ENCODE results near the gene HPSE2.

Gene HPSE2

GRCh38 chr10:98687685-98688084 lies 548.0 kb downstream of the HPSE2 start:
- no peak for DNase-seq (ENCODE audit: low read depth, low spot score)

- no peak for DNase-seq (ENCODE audit: low read depth, low spot score)
Observed at GRCh38 chr10:98684019-98684899, 551.4 kb downstream of the HPSE2 start.

GRCh38 chr10:98676895-98677294 lies 558.8 kb downstream of the HPSE2 start:
- DNase-seq (ENCODE audit: low read depth, low spot score) = no peak

GRCh38 chr10:98675902-98676301 lies 559.8 kb downstream of the HPSE2 start:
- no peak for DNase-seq (ENCODE audit: low read depth, low spot score)

GRCh38 chr10:98673171-98673782 lies 562.4 kb downstream of the HPSE2 start:
- DNase-seq (ENCODE audit: low read depth, low spot score) = no peak

- DNase-seq (ENCODE audit: low read depth, low spot score) = no peak
Observed at GRCh38 chr10:98667081-98667480, 568.6 kb downstream of the HPSE2 start.

- DNase-seq (ENCODE audit: low read depth, low spot score) = no peak
Observed at GRCh38 chr10:98666276-98666675, 569.4 kb downstream of the HPSE2 start.

- DNase-seq (ENCODE audit: low read depth, low spot score) = no peak
Observed at GRCh38 chr10:98664329-98665042, 571.2 kb downstream of the HPSE2 start.

GRCh38 chr10:98659951-98660350 lies 575.7 kb downstream of the HPSE2 start:
- DNase-seq (ENCODE audit: low read depth, low spot score) = no peak

GRCh38 chr10:98655492-98655891 lies 580.2 kb downstream of the HPSE2 start:
- no peak for DNase-seq (ENCODE audit: low read depth, low spot score)

- DNase-seq (ENCODE audit: low read depth, low spot score) = no peak
Observed at GRCh38 chr10:98649170-98649569, 586.5 kb downstream of the HPSE2 start.

- no peak for DNase-seq (ENCODE audit: low read depth, low spot score)
Observed at GRCh38 chr10:98646998-98647917, 588.4 kb downstream of the HPSE2 start.

- DNase-seq (ENCODE audit: low read depth, low spot score) = no peak
Observed at GRCh38 chr10:98644466-98644865, 591.2 kb downstream of the HPSE2 start.

- no peak for DNase-seq (ENCODE audit: low read depth, low spot score)
Observed at GRCh38 chr10:98642281-98642680, 593.4 kb downstream of the HPSE2 start.

GRCh38 chr10:98638920-98639319 lies 596.7 kb downstream of the HPSE2 start:
- DNase-seq (ENCODE audit: low read depth, low spot score) = no peak

- no peak for DNase-seq (ENCODE audit: low read depth, low spot score)
Observed at GRCh38 chr10:98636921-98637329, 598.7 kb downstream of the HPSE2 start.

- DNase-seq (ENCODE audit: low read depth, low spot score) = no peak
Observed at GRCh38 chr10:98632456-98633150, 603.0 kb downstream of the HPSE2 start.

- DNase-seq (ENCODE audit: low read depth, low spot score) = no peak
Observed at GRCh38 chr10:98628206-98628605, 607.4 kb downstream of the HPSE2 start.

- DNase-seq (ENCODE audit: low read depth, low spot score) = no peak
Observed at GRCh38 chr10:98627711-98628110, 607.9 kb downstream of the HPSE2 start.

GRCh38 chr10:98624963-98625362 lies 610.7 kb downstream of the HPSE2 start:
- no peak for DNase-seq (ENCODE audit: low read depth, low spot score)

GRCh38 chr10:98623176-98623575 lies 612.5 kb downstream of the HPSE2 start:
- DNase-seq (ENCODE audit: low read depth, low spot score) = no peak

Measured in activated naive CD8-positive, alpha-beta T cell treated with anti-CD3 and anti-CD28 coated beads, Interleukin-2, amount 50 U/mL, for 16 hours (primary cell).